Panc1 (cell line): ENCODE measurements around the gene PVRIG.

Experiments
- POLR2AphosphoS5 ChIP-seq: IDR thresholded peaks from 2 replicates; pipeline ENCODE4 v1.6.1; 2012; ENCODE audit warnings: mild to moderate bottlenecking, low read depth, low read length, moderate library complexity
- REST ChIP-seq, 2 experiments: IDR thresholded peaks; 2 replicates each; pipeline ENCODE4 v1.6.1; 2011 to 2012; ENCODE audit warnings: low read depth in 2 of 2, control low read depth in 1 of 2, low read length in 1 of 2, mild to moderate bottlenecking in 1 of 2, moderate library complexity in 1 of 2; ENCODE audit not compliant: insufficient read depth in 1 of 2
- TF ChIP-seq, protein P1 (sequence below): fragments of 450-650 bp; IDR thresholded peaks from 2 replicates; pipeline ENCODE4 v1.5.1; 2017; ENCODE audit warnings: mild to moderate bottlenecking

GRCh38 chr7:100219271-100219737 lies 445 bp upstream of the PVRIG start:
- TF ChIP-seq, protein P1, sequence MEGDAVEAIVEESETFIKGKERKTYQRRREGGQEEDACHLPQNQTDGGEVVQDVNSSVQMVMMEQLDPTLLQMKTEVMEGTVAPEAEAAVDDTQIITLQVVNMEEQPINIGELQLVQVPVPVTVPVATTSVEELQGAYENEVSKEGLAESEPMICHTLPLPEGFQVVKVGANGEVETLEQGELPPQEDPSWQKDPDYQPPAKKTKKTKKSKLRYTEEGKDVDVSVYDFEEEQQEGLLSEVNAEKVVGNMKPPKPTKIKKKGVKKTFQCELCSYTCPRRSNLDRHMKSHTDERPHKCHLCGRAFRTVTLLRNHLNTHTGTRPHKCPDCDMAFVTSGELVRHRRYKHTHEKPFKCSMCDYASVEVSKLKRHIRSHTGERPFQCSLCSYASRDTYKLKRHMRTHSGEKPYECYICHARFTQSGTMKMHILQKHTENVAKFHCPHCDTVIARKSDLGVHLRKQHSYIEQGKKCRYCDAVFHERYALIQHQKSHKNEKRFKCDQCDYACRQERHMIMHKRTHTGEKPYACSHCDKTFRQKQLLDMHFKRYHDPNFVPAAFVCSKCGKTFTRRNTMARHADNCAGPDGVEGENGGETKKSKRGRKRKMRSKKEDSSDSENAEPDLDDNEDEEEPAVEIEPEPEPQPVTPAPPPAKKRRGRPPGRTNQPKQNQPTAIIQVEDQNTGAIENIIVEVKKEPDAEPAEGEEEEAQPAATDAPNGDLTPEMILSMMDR, result no peak
- no peak for TF ChIP-seq REST (IDR thresholded peaks at IDR 0.05; ENCODE audit: insufficient read depth in 1 of 2, low read depth in 2 of 2, low read length in 1 of 2)
- no peak for TF ChIP-seq POLR2AphosphoS5
